ENCODE results near the gene NECTIN4. TPM values are rescaled to one million over a fixed set of nuclear protein-coding genes. Genes with fewer than 3 reads are reported as not detected.
A peak's percentile ranks its signal among the peaks of the same experiment; 100 is the strongest.

The NECTIN4 gene
- total RNA-seq, 4 donors from 2014 or later, result 52.7 to 161 (median 96.2) TPM

GRCh38 chr1:161127649-161128048, 38.3 kb upstream of the NECTIN4 start:
- intact Hi-C loops (cut with DNase I), result no loop called here
- TF ChIP-seq POLR2A (IDR thresholded peaks at IDR 0.05), result no peak
- TF ChIP-seq CTCF (IDR thresholded peaks at IDR 0.05), result no peak
- Histone ChIP-seq H3K36me3 (peaks cover 4 to 81% (median 39%) of the 10 kb centered on the region in 3 donors), H3K27me3 (no peaks in the 10 kb centered on the region), H3K4me1 (peaks cover 10 to 53% (median 18%) of the 10 kb centered on the region in 3 donors), H3K27ac (no peak overlapping the region), H3K9me3 (no peaks in the 10 kb centered on the region), H3K4me3 (no peak overlapping the region)
- no peak for DNase-seq
- WGBS, 2 donors, result 74 to 77% methylated on average over 2 of the region's 2 CpGs

- Histone ChIP-seq H3K36me3 (peaks cover 18 to 82% (median 46%) of the 10 kb centered on the region in 3 donors), H3K27me3 (no peaks in the 10 kb centered on the region), H3K9me3 (no peaks in the 10 kb centered on the region), H3K27ac (no peak overlapping the region), H3K4me1 (peaks cover 17 to 39% (median 21%) of the 10 kb centered on the region in 3 donors), H3K4me3 (no peak overlapping the region)
- intact Hi-C loops (cut with DNase I), result no loop called here
- DNase-seq, result no peak
- WGBS, 2 donors, result 85% methylated on average over 6 of the region's 6 CpGs; no CpG with 5 or more reads in 1 of the 2 donors
- TF ChIP-seq POLR2A (IDR thresholded peaks at IDR 0.05) (no peak), CTCF (IDR thresholded peaks at IDR 0.05) (no peak)
Observed at GRCh38 chr1:161122967-161123366, 33.6 kb upstream of the NECTIN4 start.

GRCh38 chr1:161121834-161122233, 32.5 kb upstream of the NECTIN4 start:
- Histone ChIP-seq H3K27ac (no peak overlapping the region), H3K4me1 (peaks cover 21 to 32% (median 22%) of the 10 kb centered on the region in 3 donors), H3K27me3 (no peaks in the 10 kb centered on the region), H3K4me3 (no peak overlapping the region), H3K36me3 (peaks cover 18 to 71% (median 41%) of the 10 kb centered on the region in 3 donors), H3K9me3 (no peaks in the 10 kb centered on the region)
- TF ChIP-seq POLR2A (IDR thresholded peaks at IDR 0.05) (no peak), CTCF (IDR thresholded peaks at IDR 0.05) (no peak)
- WGBS, 2 donors, result 68 to 69% methylated on average over 3 to 4 of the region's 4 CpGs
- no peak for DNase-seq
- intact Hi-C loops (cut with DNase I), result no loop called here

- intact Hi-C loops (cut with DNase I), result no loop called here
- Histone ChIP-seq H3K4me3 (no peak overlapping the region), H3K36me3 (peaks cover 18 to 64% (median 41%) of the 10 kb centered on the region in 3 donors), H3K9me3 (no peaks in the 10 kb centered on the region), H3K27ac (peak overlapping the region in 1 of 4 donors; percentile 97), H3K27me3 (no peaks in the 10 kb centered on the region), H3K4me1 (peaks cover 22 to 38% (median 28%) of the 10 kb centered on the region in 3 donors)
- 81 to 93% methylated on average over 3 of the region's 3 CpGs for WGBS, 2 donors
- DNase-seq, result no peak
- TF ChIP-seq CTCF (IDR thresholded peaks at IDR 0.05) (no peak), POLR2A (IDR thresholded peaks at IDR 0.05) (no peak)
Observed at GRCh38 chr1:161121042-161121650, 31.8 kb upstream of the NECTIN4 start.

GRCh38 chr1:161119092-161119903, 29.9 kb upstream of the NECTIN4 start:
- Histone ChIP-seq H3K4me1 (peaks cover 22 to 56% (median 38%) of the 10 kb centered on the region in 3 donors), H3K4me3 (peak overlapping the region in 3 of 4 donors; percentile 72 to 100 (median 81)), H3K27ac (peak overlapping the region; percentile 93 to 98 (median 95)), H3K9me3 (no peaks in the 10 kb centered on the region), H3K36me3 (peaks cover 18 to 46% (median 33%) of the 10 kb centered on the region in 3 donors), H3K27me3 (no peaks in the 10 kb centered on the region)
- TF ChIP-seq POLR2A (IDR thresholded peaks at IDR 0.05) (peak in 1 of 4 donors; percentile 16), CTCF (IDR thresholded peaks at IDR 0.05) (peak in 4 of 6 experiments; percentile 19 to 58 (median 41))
- no peak for DNase-seq
- intact Hi-C loops (cut with DNase I), result no loop called here
- 40 to 54% methylated on average over 6 to 7 of the region's 10 CpGs for WGBS, 2 donors

Measured in esophagus squamous epithelium (tissue), 5 donors.